LHCN-M2 (cell line): ENCODE data around the gene ALAS1. TPM values are rescaled to one million over a fixed set of nuclear protein-coding genes. Genes with fewer than 3 reads are reported as not detected.

Experiments
- DNase-seq: peaks from one replicate; pipeline ENCODE4 v3.0.0-alpha.2; 2012; ENCODE audit warnings: low read depth
- total RNA-seq: library from RNA; depleted of rRNA; stranded (reverse); fragments of >200 nt; gene quantifications from 2 replicates; pipeline ENCODE4 v1.2.3, GENCODE V29; 2014

The ALAS1 gene
- total RNA-seq, 1 experiment from 2014 or later, result 57.9 TPM

- DNase-seq, result peak; percentile 64
Measured at GRCh38 chr3:52220380-52221026, 22.5 kb downstream of the ALAS1 start.

GRCh38 chr3:52221141-52221562 is 23.2 kb downstream of the ALAS1 start:
- DNase-seq, result no peak

GRCh38 chr3:52221563-52222318 is 23.8 kb downstream of the ALAS1 start:
- DNase-seq, result no peak

DNA sequence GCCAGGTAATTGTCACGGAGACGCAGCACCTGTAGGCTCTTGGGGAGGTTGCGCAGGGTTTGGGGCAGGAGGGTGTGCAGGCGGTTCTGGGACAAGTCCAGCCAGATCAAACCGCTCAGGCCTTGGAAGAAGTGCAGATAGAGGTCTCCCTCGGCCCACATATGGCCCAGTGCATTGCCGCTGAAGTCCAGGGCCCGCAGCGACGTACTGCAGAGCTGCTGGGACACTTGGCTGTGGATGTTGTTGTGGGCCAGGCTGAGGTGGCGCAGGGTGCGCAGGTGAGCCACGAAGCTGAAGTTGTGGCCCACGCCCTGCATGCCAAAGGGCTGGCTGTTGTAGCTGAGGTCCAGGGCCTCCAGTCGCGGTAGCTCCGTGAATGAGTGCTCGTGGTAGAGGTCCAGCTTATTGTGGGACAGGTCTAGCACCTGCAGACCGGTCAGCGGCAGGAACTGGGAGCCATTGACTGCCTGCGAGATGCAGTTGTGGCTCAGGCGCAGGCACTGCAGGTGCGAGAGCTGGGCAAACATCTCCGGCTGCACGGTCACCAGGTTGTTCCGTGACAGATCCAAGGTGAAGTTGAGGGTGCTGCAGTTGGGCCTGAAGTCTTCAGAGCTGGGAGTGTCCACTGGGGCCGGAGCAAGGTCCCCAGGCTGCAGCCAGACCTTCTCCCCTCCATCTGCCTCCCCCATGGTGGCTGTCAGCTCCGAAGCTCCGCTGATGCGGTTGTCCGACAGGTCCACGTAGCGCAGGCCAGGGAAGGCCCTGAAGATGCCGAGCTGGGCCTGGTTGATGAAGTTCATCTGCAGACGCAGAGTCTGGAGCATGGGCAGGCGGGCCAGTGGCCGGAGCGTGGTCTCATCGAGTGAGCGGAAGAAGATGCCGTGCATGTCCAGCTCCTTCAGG is 24.6 kb downstream of the ALAS1 start:
- DNase-seq, result no peak

- no peak for DNase-seq
Measured at GRCh38 chr3:52223449-52224408, 25.8 kb downstream of the ALAS1 start.

GRCh38 chr3:52225452-52226228 is 27.7 kb downstream of the ALAS1 start, which contains the start of gene TLR9:
Gene TLR9 (minus strand): TSS chr3:52225645. CDS start chr3:52225529, 116 bp downstream.
- DNase-seq, result no peak

DNA sequence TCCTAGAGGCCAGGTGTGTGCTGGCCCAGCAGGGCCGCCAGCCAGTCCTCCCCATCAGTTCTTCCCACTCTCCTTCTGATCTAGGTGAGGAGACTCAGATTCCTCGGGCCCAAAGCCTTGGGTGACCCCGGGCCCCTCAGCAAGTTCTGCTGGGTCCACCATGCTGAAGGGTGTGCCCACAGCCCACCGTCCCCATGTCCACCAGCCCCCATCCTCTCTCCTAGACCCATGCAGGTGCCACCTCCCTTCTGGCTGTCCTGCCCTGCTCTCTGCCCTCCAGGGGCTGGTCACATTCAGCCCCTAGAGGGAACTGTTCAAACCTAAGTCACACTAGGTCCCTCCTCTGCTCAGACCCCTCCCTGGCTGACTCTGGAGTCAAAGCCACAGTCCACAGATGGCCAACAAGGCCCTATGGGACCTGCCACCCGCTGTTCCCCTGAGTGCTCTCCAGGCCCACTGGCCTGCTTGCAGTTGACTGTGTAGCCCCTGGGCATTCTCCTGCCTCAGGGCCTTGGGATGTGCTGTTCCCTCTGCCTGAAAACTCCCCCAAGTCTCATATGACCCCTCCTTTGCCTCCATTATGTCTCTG is 28.4 kb downstream of the ALAS1 start:
- DNase-seq, result no peak

- no peak for DNase-seq
Measured at GRCh38 chr3:52227117-52227516, 29.2 kb downstream of the ALAS1 start.

DNA sequence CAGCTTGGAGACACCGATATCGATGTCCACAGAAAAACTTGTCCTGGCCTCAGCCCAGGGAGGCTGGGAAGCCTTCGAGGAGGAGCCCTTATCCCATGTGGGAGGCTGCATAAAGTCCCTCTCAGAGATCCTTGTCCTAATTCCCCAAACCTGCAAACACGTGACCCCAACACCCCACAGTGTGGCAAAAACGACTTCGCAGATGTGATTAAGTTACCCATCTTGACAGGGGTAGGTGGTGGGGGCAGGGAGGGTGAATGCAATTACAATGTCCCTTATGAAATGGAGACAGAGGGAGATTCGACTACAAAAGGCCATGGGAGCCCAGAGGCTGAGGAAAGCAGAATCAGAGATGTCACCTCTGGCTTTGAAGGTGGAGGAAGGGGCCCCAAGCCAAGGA is 29.8 kb downstream of the ALAS1 start:
- DNase-seq, result no peak

DNA sequence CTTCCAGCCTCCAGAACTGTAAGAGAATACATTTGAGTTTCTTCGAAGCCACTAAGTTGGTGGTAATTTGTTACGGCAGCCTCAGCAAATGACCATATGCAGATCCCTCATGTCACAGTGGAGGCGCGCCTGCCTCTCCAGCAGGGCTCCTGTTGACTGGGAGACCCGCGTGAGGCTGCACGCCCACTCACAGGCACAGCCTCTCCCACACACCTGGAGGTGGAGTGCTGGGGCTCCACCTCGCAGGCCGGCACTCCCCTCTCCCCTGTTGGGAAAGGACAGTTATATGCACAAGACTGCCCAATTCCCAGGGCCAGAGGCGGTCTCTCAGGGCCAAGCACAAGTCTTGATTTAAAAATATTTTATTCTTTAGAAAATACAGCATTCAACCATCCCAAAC is 30.3 kb downstream of the ALAS1 start:
- no peak for DNase-seq

GRCh38 chr3:52228751-52229291 is 30.9 kb downstream of the ALAS1 start:
- DNase-seq, result no peak

DNA sequence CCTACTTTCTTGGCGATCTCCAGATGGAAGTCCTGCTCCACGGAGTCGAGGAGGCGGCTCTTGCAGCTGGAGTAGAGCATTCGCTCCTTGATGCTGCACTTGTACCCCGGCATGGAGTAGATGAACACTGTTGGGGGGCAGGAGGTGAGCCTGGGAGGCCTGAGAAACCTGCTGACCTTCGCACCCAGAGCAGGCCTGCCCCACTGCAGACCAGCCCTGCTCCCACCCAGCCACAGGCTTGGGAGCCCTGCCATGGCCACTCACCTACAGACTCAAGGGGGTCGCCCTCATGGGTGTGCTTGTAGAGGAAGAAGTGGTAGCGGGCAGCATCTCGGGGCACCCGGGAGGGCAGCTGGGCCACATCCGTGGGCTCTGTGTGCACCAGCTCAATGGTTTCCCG is 31.7 kb downstream of the ALAS1 start:
- DNase-seq, result no peak

DNA sequence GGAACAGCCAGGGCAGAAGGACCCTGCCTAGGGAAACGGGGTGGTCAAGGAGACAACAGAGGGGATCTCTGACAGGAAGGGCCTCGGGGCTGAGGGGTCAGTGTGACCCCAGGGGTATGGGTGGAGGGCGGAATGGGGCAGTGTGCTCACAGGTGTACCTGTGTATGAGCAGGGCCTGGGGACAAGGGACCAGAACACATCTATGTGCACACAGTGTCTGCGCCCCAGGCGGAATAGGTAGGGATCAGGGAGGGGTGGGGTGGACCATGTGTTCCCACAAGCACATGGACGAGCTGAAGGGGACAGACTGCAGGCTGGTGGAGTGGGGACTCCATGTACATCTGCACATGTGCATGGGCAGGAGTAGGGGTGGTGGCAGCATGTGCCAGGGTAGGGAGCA is 32.5 kb downstream of the ALAS1 start:
- DNase-seq, result no peak

GRCh38 chr3:52230889-52231499 is 33.0 kb downstream of the ALAS1 start:
- DNase-seq, result no peak

GRCh38 chr3:52231502-52232278 is 33.7 kb downstream of the ALAS1 start:
- DNase-seq, result peak; percentile 35

- no peak for DNase-seq
Measured at GRCh38 chr3:52232279-52233107, 34.5 kb downstream of the ALAS1 start.

GRCh38 chr3:52233108-52233591 is 35.2 kb downstream of the ALAS1 start:
- no peak for DNase-seq
